HepG2 (cell line): Measurements from ENCODE around the gene BAIAP3. TPM values are rescaled to one million over a fixed set of nuclear protein-coding genes. Genes with fewer than 3 reads are reported as not detected.

Experiments used
- ATAC-seq: fragments of 200-7000 bp; cut with Tn5 transposase; 3 replicates; pipeline ENCODE4 v1.9.1; 2020; ENCODE audit warnings: mild to moderate bottlenecking, moderate library complexity
- BruUV-seq: library from RNA; stranded (reverse); fragments of 400-500 nt; replicated peaks from 2 replicates; lab custom pipeline; 2021; lab: Mats Ljungman, UMichigan
- CTCF ChIA-PET: fragments of 300-600 bp; formaldehyde crosslinking; extraction: SDS; loops from one replicate; lab custom pipeline; 2021; ENCODE audit warnings: low total read pairs, inconsistent platforms, low intra/inter-chr PET ratio; lab: Yijun Ruan, JAX
- POLR2A ChIA-PET: fragments of 350-600 bp; sonication (Branson Sonifier 250); formaldehyde crosslinking; loops from one replicate; lab custom pipeline; 2020; ENCODE audit warnings: antibody characterized with exemption, inconsistent platforms; lab: Yijun Ruan, JAX
- DNase-seq: peaks from one replicate; pipeline ENCODE4 v3.0.0-alpha.2; 2015; ENCODE audit warnings: low spot score
- FAIRE-seq: peaks from 3 replicates; lab custom pipeline; 2011; peaks lifted over from hg19 to GRCh38; lab: Jason Lieb, UNC
- H2AFZ ChIP-seq: one replicate; pipeline ENCODE4 v1.6.1; 2011; ENCODE audit warnings: low read length, inconsistent platforms
- H3K27ac ChIP-seq: fragments of 300-600 bp; 3 replicates; pipeline ENCODE4 v1.8.0; 2011; ENCODE audit warnings: mixed run types, mild to moderate bottlenecking, mixed read lengths, low read length, inconsistent platforms; ENCODE audit not compliant: insufficient read depth; ENCODE audit errors: extremely low read length
- H3K27me3 ChIP-seq, 2 experiments: fragments of 200-600 bp in 1 of 2; 2 replicates in 1 of 2; 3 replicates in 1 of 2; pipeline versions ENCODE4 v1.6.0 to v1.8.0; 2011; ENCODE audit warnings: low read length in 2 of 2, mild to moderate bottlenecking in 2 of 2, moderate library complexity in 2 of 2, inconsistent platforms in 1 of 2; ENCODE audit not compliant: insufficient read depth in 2 of 2, control insufficient read depth in 1 of 2
- H3K36me3 ChIP-seq, 2 experiments: fragments of 200-600 bp in 1 of 2; replicated peaks in 1 of 2; 2 replicates in 1 of 2; 3 replicates in 1 of 2; pipeline versions ENCODE4 v1.5.1 to v1.8.0; 2011; ENCODE audit warnings: low read length in 2 of 2, inconsistent platforms in 1 of 2; ENCODE audit not compliant: insufficient read depth in 2 of 2, control insufficient read depth in 1 of 2
- H3K4me1 ChIP-seq: 2 replicates; pipeline ENCODE4 v1.5.1; 2012; ENCODE audit warnings: low read length, inconsistent platforms; ENCODE audit not compliant: insufficient read depth
- H3K4me2 ChIP-seq: 2 replicates; pipeline ENCODE4 v1.6.0; 2011; ENCODE audit warnings: low read depth, low read length, inconsistent platforms
- H3K4me3 ChIP-seq, 3 experiments: fragments of 200-600 bp in 1 of 3; sonication (generic), shearing (Covaris generic) in 1 of 3; replicated peaks in 1 of 3; 2 replicates each; pipeline ENCODE4 v1.5.1; 2011 to 2016; ENCODE audit warnings: low read length in 3 of 3, inconsistent platforms in 2 of 3, low read depth in 2 of 3, mild to moderate bottlenecking in 2 of 3, control low read depth in 1 of 3, mixed read lengths in 1 of 3; ENCODE audit not compliant: insufficient read depth in 1 of 3
- H3K79me2 ChIP-seq: one replicate; pipeline ENCODE4 v1.6.1; 2011; ENCODE audit warnings: low read length, inconsistent platforms; ENCODE audit not compliant: insufficient read depth
- H3K9ac ChIP-seq: 2 replicates; pipeline ENCODE4 v1.6.0; 2011; ENCODE audit warnings: mild to moderate bottlenecking, low read depth, low read length, inconsistent platforms; ENCODE audit not compliant: insufficient read depth
- H3K9me3 ChIP-seq: 2 replicates; pipeline ENCODE4 v1.5.1; 2012; ENCODE audit warnings: mild to moderate bottlenecking, low read length
- H4K20me1 ChIP-seq: 2 replicates; pipeline ENCODE4 v1.6.0; 2011; ENCODE audit warnings: inconsistent platforms, mild to moderate bottlenecking, low read length, moderate library complexity; ENCODE audit not compliant: insufficient read depth
- ATF1 ChIP-seq: IDR thresholded peaks from 2 replicates; pipeline ENCODE4 v1.6.1; 2016; ENCODE audit warnings: mild to moderate bottlenecking, control low read depth
- MLLT10 ChIP-seq: sonication (generic); formaldehyde crosslinking; IDR thresholded peaks from 2 replicates; pipeline ENCODE4 v1.4.0; 2020; ENCODE audit warnings: missing genetic modification reagents
- PCBP2 ChIP-seq: fragments of 200-400 bp; formaldehyde crosslinking; optimal IDR thresholded peaks from 2 replicates; pipeline ENCODE3; 2018; ENCODE audit warnings: low read length, low read depth; ENCODE audit not compliant: poor library complexity, severe bottlenecking
- TP53 ChIP-seq: sonication (generic); formaldehyde crosslinking; conservative IDR thresholded peaks from 2 replicates; pipeline ENCODE4 v1.4.0; 2020; ENCODE audit warnings: missing genetic modification reagents
- U2AF1 ChIP-seq: fragments of 200-400 bp; formaldehyde crosslinking; optimal IDR thresholded peaks from 2 replicates; pipeline ENCODE3; 2017; ENCODE audit warnings: mild to moderate bottlenecking, low read depth, low read length
- ZNF441 ChIP-seq: sonication (generic); formaldehyde crosslinking; IDR thresholded peaks from 2 replicates; pipeline ENCODE4 v1.7.0; 2021; ENCODE audit warnings: missing genetic modification reagents, borderline replicate concordance
- ZNF569 ChIP-seq: sonication (generic); formaldehyde crosslinking; IDR thresholded peaks from 2 replicates; pipeline ENCODE4 v1.5.0; 2020; ENCODE audit warnings: mild to moderate bottlenecking, missing genetic modification reagents, moderate library complexity, borderline replicate concordance
- ZNF850 ChIP-seq: sonication (generic); formaldehyde crosslinking; conservative IDR thresholded peaks from 2 replicates; pipeline ENCODE4 v1.9.0; 2021; ENCODE audit warnings: mild to moderate bottlenecking, missing genetic modification reagents
- WGBS: methylation state at CpG from one replicate; pipeline ENCODE4 v1.1.6; 2017; ENCODE audit warnings: low lambda C conversion rate; 5-methylcytosine and 5-hydroxymethylcytosine counted together
- in situ Hi-C: cut with HindIII; loops from 2 replicates; pipeline ENCODE4 v1.10.0; 2017; ENCODE audit warnings: low pct_unique_long_range_greater_than_20kb; ENCODE audit not compliant: extremely low pct_ligation_motif_present
- intact Hi-C: fragments of 100-400 bp; cut with micrococcal nuclease; formaldehyde crosslinking; loops from one replicate; pipeline ENCODE4 v1.10.0; 2022; ENCODE audit not compliant: unreplicated experiment
- polyA plus RNA-seq, 8 experiments: library from polyadenylated mRNA; depleted of rRNA in 3 of 8; stranded (reverse) in 7 of 8; unstranded in 1 of 8; fragments of >200 nt; fragmentation: Illumina TruSeq in 4 of 8; extraction: Trizol in 4 of 8; gene quantifications; 2 replicates each; pipeline versions ENCODE4 v1.2.1 to v1.2.3, GENCODE V29; 2011 to 2016; ENCODE audit warnings: low read depth in 4 of 8, missing spikeins in 1 of 8, mixed read lengths in 1 of 8; ENCODE audit not compliant: insufficient read depth in 1 of 8
- total RNA-seq, 5 experiments: library from RNA; depleted of rRNA; stranded (reverse); fragments of >200 nt; fragmentation: Illumina TruSeq; extraction: Trizol; gene quantifications; 2 replicates each; pipeline ENCODE4 v1.2.3, GENCODE V29; 2016; ENCODE audit warnings: low read depth in 1 of 5
- TF ChIP-seq, protein P1 (sequence below): sonication (generic); formaldehyde crosslinking; IDR thresholded peaks from 2 replicates; pipeline ENCODE4 v1.5.0; 2020; ENCODE audit warnings: missing genetic modification reagents

Gene BAIAP3
- total and polyA plus RNA-seq, 2 of the 13 experiments (the other 11 are each of a cell fraction or from before 2014, with no cell fraction given): 3.2 to 5.7 TPM

DNA sequence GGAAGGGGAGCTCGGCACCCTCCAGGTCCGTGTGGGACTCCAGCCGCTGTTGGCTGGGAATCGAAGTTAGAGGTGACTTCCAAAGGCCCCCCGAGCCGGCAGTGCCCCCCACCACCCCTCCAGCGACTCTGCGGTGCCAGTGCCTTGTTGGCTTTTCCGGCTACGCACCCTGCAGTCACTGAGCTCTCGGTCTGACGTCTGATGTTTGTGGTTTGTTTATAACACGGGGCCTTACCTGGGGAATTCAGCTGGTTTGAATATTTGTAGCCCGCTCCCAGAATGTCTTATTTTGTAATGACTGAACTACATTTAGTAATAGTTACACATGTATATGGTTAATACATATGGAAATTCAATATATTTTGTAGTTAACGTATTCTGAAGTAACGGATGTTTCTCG is 7.1 kb upstream of the BAIAP3 start:
- no peak for FAIRE-seq
- WGBS: 88% methylated on average over 12 of the region's 17 CpGs
- no peak for DNase-seq
- no peak for TF ChIP-seq TP53 (CRISPR knock-in tag)
- TF ChIP-seq, protein P1, sequence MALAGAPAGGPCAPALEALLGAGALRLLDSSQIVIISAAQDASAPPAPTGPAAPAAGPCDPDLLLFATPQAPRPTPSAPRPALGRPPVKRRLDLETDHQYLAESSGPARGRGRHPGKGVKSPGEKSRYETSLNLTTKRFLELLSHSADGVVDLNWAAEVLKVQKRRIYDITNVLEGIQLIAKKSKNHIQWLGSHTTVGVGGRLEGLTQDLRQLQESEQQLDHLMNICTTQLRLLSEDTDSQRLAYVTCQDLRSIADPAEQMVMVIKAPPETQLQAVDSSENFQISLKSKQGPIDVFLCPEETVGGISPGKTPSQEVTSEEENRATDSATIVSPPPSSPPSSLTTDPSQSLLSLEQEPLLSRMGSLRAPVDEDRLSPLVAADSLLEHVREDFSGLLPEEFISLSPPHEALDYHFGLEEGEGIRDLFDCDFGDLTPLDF (CRISPR knock-in tag): no peak
- no peak for TF ChIP-seq ATF1 (CRISPR knock-in tag)
- no peak for TF ChIP-seq ZNF569 (CRISPR knock-in tag)
- no peak for TF ChIP-seq ZNF441 (CRISPR knock-in tag)
- TF ChIP-seq PCBP2: no peak
- TF ChIP-seq MLLT10 (CRISPR knock-in tag): no peak
- TF ChIP-seq U2AF1: no peak
- TF ChIP-seq ZNF850 (CRISPR knock-in tag): no peak
- H3K36me3 ChIP-seq: peaks cover 3 to 21% of the 10 kb centered on the region in 2 experiments; a peak in 4 of 5 replicates
- no peak for ATAC-seq
- CTCF ChIA-PET: no interaction called here
- no peaks in the 10 kb centered on the region for H3K9me3 ChIP-seq
- no TSS peak for BruUV-seq
- no peak overlapping the region for H3K4me3 ChIP-seq
- H4K20me1 ChIP-seq: no peaks in the 10 kb centered on the region
- H3K4me1 ChIP-seq: peaks cover 7% of the 10 kb centered on the region
- no peak overlapping the region for H3K27ac ChIP-seq
- H3K9ac ChIP-seq: no peak overlapping the region
- H2AFZ ChIP-seq: no peak overlapping the region
- no peaks in the 10 kb centered on the region for H3K79me2 ChIP-seq
- intact Hi-C loops: no loop called here
- in situ Hi-C loops: no loop called here
- H3K4me2 ChIP-seq: no peak overlapping the region
- POLR2A ChIA-PET: interaction anchor here (1.0 kb wide), 1 partner anchor 11 kb away, joined by 3 read pairs; no protein-coding TSS in a partner anchor
- no peaks in the 10 kb centered on the region; a peak in 1 of 5 replicates for H3K27me3 ChIP-seq
